Fibroblast of pulmonary artery (primary cell): ENCODE measurements around the gene MON1B.
"Not testable (repeated sequence)": the region's sequence is repeated elsewhere in the genome, so short reads cannot be mapped to it uniquely, and the experiment has no call there.

Experiments
- DNase-seq: peaks from one replicate; pipeline ENCODE4 v3.0.0-alpha.2; 2010; ENCODE audit warnings: low read depth
- H3K4me3 ChIP-seq: replicated peaks from 2 replicates; pipeline ENCODE4 v1.5.1; 2011; ENCODE audit warnings: low read depth, mild to moderate bottlenecking, control low read depth, low read length, moderate library complexity
- CTCF ChIP-seq: IDR thresholded peaks from 2 replicates; pipeline ENCODE4 v1.5.1; 2011; ENCODE audit warnings: mild to moderate bottlenecking, control low read depth, low read length, inconsistent platforms; ENCODE audit errors: missing control alignments

MON1B gene

GRCh38 chr16:77190478-77191258, at the start of gene MON1B:
Gene MON1B (plus strand): TSS chr16:77191190. CDS start chr16:77191486, 296 bp downstream.
- peak within 1 kb of the TSS; percentile 97 for H3K4me3 ChIP-seq
- no peak for TF ChIP-seq CTCF
- peak; percentile 99 for DNase-seq

- no peak for TF ChIP-seq CTCF
- DNase-seq: no peak
- no peak overlapping the region for H3K4me3 ChIP-seq
These were observed 47.6 kb upstream of the MON1B start for GRCh38 chr16:77143364-77143763.

GRCh38 chr16:77148121-77148520, 42.9 kb upstream of the MON1B start:
- no peak for TF ChIP-seq CTCF
- no peak overlapping the region for H3K4me3 ChIP-seq
- DNase-seq: no peak

- no peak overlapping the region for H3K4me3 ChIP-seq
- DNase-seq: no peak
- TF ChIP-seq CTCF: no peak
These were observed 33.5 kb upstream of the MON1B start for GRCh38 chr16:77157346-77158058.

GRCh38 chr16:77158293-77158692, 32.7 kb upstream of the MON1B start:
- TF ChIP-seq CTCF: no peak
- H3K4me3 ChIP-seq: no peak overlapping the region
- DNase-seq: no peak

GRCh38 chr16:77165006-77165405, 26.0 kb upstream of the MON1B start:
- TF ChIP-seq CTCF: no peak
- H3K4me3 ChIP-seq: no peak overlapping the region
- no peak for DNase-seq

- DNase-seq, H3K4me3 ChIP-seq: not testable (repeated sequence)
These were observed 25.3 kb upstream of the MON1B start for GRCh38 chr16:77165536-77166236.
